ENCODE results near the gene SELENBP1. TPM values are rescaled to one million over a fixed set of nuclear protein-coding genes. Genes with fewer than 3 reads are reported as not detected.
"Not testable (repeated sequence)": the region's sequence is repeated elsewhere in the genome, so short reads cannot be mapped to it uniquely, and the experiment has no call there.

SELENBP1 gene
- total RNA-seq, 3 donors from 2014 or later, result 63.6 to 148 (median 123) TPM

DNA sequence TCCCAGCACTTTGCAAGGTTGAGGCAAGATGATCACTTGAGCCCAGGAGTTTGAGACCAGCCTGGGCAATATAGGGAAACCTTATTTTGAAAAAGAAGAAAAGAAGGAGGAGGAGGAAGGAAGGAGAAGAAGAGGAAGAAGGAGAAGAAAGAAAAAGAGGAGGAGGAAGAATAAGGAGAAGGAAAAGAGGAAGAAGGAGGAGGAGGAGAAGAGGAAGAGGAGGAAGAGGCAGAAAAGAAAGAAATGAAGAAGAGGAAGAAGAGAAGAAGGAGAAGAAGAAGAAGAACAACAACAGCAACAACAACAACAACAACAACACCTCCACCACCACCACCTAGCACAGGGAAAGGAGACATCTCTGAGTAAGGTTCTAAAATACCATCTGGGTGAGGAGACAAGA is 10.6 kb downstream of the SELENBP1 start:
- intact Hi-C loops (cut with DNase I; ENCODE audit: low total_unique reads), result no loop called here
- TF ChIP-seq, protein P1, sequence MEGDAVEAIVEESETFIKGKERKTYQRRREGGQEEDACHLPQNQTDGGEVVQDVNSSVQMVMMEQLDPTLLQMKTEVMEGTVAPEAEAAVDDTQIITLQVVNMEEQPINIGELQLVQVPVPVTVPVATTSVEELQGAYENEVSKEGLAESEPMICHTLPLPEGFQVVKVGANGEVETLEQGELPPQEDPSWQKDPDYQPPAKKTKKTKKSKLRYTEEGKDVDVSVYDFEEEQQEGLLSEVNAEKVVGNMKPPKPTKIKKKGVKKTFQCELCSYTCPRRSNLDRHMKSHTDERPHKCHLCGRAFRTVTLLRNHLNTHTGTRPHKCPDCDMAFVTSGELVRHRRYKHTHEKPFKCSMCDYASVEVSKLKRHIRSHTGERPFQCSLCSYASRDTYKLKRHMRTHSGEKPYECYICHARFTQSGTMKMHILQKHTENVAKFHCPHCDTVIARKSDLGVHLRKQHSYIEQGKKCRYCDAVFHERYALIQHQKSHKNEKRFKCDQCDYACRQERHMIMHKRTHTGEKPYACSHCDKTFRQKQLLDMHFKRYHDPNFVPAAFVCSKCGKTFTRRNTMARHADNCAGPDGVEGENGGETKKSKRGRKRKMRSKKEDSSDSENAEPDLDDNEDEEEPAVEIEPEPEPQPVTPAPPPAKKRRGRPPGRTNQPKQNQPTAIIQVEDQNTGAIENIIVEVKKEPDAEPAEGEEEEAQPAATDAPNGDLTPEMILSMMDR (IDR thresholded peaks at IDR 0.05), result no peak
- TF ChIP-seq POLR2AphosphoS5 (IDR thresholded peaks at IDR 0.05) (no peak), POLR2A (IDR thresholded peaks at IDR 0.05) (no peak)
- DNase-seq (ENCODE audit: low spot score in 2 of 2), result no peak
- Histone ChIP-seq H3K4me1 (no peaks in the 10 kb centered on the region), H3K9me3 (peaks cover 9 to 14% of the 10 kb centered on the region in 2 donors), H3K27me3 (no peaks in the 10 kb centered on the region), H3K27ac (no peak overlapping the region), H3K36me3 (no peaks in the 10 kb centered on the region), H3K4me3 (no peak overlapping the region)

- H3K27ac ChIP-seq, result no peak overlapping the region
- TF ChIP-seq, protein P1 (IDR thresholded peaks at IDR 0.05), result no peak
- TF ChIP-seq POLR2AphosphoS5 (IDR thresholded peaks at IDR 0.05) (no peak), POLR2A (IDR thresholded peaks at IDR 0.05) (no peak)
- no peaks in the 10 kb centered on the region for H3K36me3 ChIP-seq
- intact Hi-C loops (cut with DNase I; ENCODE audit: low total_unique reads), result no loop called here
- DNase-seq (ENCODE audit: low spot score in 2 of 2), result no peak
- peaks cover 0 to 3% of the 10 kb centered on the region in 2 donors for H3K9me3 ChIP-seq
- H3K4me1 ChIP-seq, result no peaks in the 10 kb centered on the region
- no peak overlapping the region for H3K4me3 ChIP-seq
- no peaks in the 10 kb centered on the region for H3K27me3 ChIP-seq
Observed at GRCh38 chr1:151356696-151357095, 15.8 kb downstream of the SELENBP1 start.

GRCh38 chr1:151352021-151352718 is 20.3 kb downstream of the SELENBP1 start:
- H3K27me3 ChIP-seq, result no peaks in the 10 kb centered on the region
- no peak overlapping the region for H3K4me3 ChIP-seq
- H3K9me3 ChIP-seq, result peaks cover 0 to 3% of the 10 kb centered on the region in 2 donors
- no peaks in the 10 kb centered on the region for H3K4me1 ChIP-seq
- no peak for DNase-seq (ENCODE audit: low spot score in 2 of 2)
- TF ChIP-seq POLR2AphosphoS5 (IDR thresholded peaks at IDR 0.05), result no peak
- no peak for TF ChIP-seq POLR2A (IDR thresholded peaks at IDR 0.05)
- TF ChIP-seq, protein P1 (IDR thresholded peaks at IDR 0.05), result no peak
- intact Hi-C loops (cut with DNase I; ENCODE audit: low total_unique reads), result no loop called here
- no peak overlapping the region for H3K27ac ChIP-seq
- no peaks in the 10 kb centered on the region for H3K36me3 ChIP-seq

DNA sequence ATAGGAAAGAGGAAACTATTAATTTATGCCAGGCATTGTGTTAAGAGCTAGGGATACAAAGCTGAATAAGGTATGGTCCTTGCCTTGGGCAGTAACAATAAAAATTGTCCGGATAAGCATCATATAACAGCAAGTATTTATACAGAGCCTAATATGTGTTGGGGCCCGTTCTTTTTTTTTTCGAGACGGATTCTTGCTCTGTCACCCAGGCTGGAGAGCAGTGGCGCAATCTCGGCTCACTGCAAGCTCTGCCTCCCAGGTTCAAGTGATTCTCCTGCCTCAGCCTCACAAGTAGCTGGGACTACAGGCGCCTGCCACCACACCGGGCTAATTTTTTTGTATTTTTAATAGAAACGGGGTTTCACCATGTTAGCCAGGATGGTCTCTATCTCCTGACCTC is 22.2 kb downstream of the SELENBP1 start:
- H3K27me3 ChIP-seq; H3K4me1 ChIP-seq; H3K27ac ChIP-seq; H3K4me3 ChIP-seq; DNase-seq (ENCODE audit: low spot score in 2 of 2); intact Hi-C loops (cut with DNase I; ENCODE audit: low total_unique reads); H3K9me3 ChIP-seq; H3K36me3 ChIP-seq: not testable (repeated sequence)

DNA sequence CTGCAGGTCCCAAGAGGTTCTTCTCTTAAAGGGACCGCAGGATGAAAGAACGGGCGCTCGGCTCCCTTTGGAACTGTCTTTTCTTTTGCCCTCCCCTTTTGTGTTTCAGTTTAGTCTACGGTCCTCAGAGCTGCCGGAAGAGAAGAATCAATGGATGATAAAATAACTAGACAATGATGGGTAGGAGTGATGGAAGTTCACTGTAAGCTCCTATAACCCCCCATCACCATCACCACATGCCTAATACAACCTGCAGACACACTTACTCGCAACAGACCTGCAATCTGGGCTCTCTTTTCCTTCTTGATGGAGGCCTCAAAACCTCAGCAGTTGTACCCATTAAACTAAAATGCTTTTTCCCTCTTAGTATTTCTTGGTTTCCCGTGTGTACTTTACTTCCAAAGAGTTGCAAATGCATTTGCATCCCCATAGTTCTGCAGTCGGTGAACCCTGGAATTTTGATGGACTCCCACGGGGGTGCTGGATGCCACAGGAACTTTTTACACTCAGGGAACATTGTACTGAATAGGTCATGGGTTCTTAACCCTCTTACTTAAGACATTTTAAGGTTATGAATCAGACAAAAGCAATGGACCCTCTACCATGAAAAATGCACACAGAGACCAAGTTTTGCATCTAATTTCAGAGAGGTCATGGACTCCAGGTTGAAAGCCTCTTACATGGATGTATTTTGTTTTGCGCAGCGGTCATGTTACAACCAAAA is 24.8 kb downstream of the SELENBP1 start:
- Histone ChIP-seq H3K27me3 (no peaks in the 10 kb centered on the region), H3K4me1 (no peaks in the 10 kb centered on the region), H3K9me3 (peaks cover 0 to 3% of the 10 kb centered on the region in 2 donors), H3K27ac (peak overlapping the region; percentile 91 to 93), H3K36me3 (no peaks in the 10 kb centered on the region), H3K4me3 (peak overlapping the region; percentile 68 to 70 (median 69))
- intact Hi-C loops (cut with DNase I; ENCODE audit: low total_unique reads), result no loop called here
- DNase-seq (ENCODE audit: low spot score in 2 of 2), result no peak
- TF ChIP-seq POLR2AphosphoS5 (IDR thresholded peaks at IDR 0.05) (no peak), POLR2A (IDR thresholded peaks at IDR 0.05) (no peak)
- TF ChIP-seq, protein P1 (IDR thresholded peaks at IDR 0.05), result no peak
